MM.1S (cell line): Measurements from ENCODE around the gene IFIT1B.

Experiments used
- DNase-seq: peaks from one replicate; pipeline ENCODE4 v3.0.0-alpha.2; 2015
- H2AFZ ChIP-seq: fragments of 300-600 bp; sonication (generic); 2 replicates; pipeline ENCODE4 v1.6.0; 2016; ENCODE audit warnings: antibody characterized with exemption, low read length
- H3F3A ChIP-seq: fragments of 300-600 bp; sonication (generic); 2 replicates; pipeline ENCODE4 v1.6.1; 2016; ENCODE audit warnings: mild to moderate bottlenecking, antibody characterized with exemption, low read length, moderate library complexity, mixed read lengths; ENCODE audit not compliant: insufficient read depth
- H3K27ac ChIP-seq: fragments of 300-600 bp; sonication (generic); 2 replicates; pipeline ENCODE4 v1.5.1; 2016; ENCODE audit warnings: mild to moderate bottlenecking, low read length
- H3K27me3 ChIP-seq: fragments of 300-600 bp; sonication (generic); replicated peaks from 2 replicates; pipeline ENCODE4 v1.6.0; 2016; ENCODE audit warnings: low read length; ENCODE audit not compliant: insufficient read depth
- H3K36me3 ChIP-seq: fragments of 300-600 bp; sonication (generic); replicated peaks from 2 replicates; pipeline ENCODE4 v1.6.1; 2016; ENCODE audit warnings: mild to moderate bottlenecking, low read length, mixed read lengths; ENCODE audit not compliant: insufficient read depth
- H3K4me1 ChIP-seq: fragments of 300-600 bp; sonication (generic); 2 replicates; pipeline ENCODE4 v1.6.1; 2016; ENCODE audit warnings: low read length, mixed read lengths
- H3K4me2 ChIP-seq: fragments of 300-600 bp; sonication (generic); 2 replicates; pipeline ENCODE4 v1.6.0; 2016; ENCODE audit warnings: low read depth, low read length
- H3K4me3 ChIP-seq: fragments of 300-600 bp; sonication (generic); 2 replicates; pipeline ENCODE4 v1.5.1; 2016; ENCODE audit warnings: low read length, mixed read lengths
- H3K79me2 ChIP-seq: fragments of 300-600 bp; sonication (generic); 2 replicates; pipeline ENCODE4 v1.6.1; 2016; ENCODE audit warnings: mixed run types, low read length, mixed read lengths
- H3K9ac ChIP-seq: fragments of 300-600 bp; sonication (generic); 2 replicates; pipeline ENCODE4 v1.6.1; 2016; ENCODE audit warnings: low read length, mixed read lengths
- H3K9me2 ChIP-seq: fragments of 300-600 bp; sonication (generic); replicated peaks from 2 replicates; pipeline ENCODE4 v1.6.1; 2016; ENCODE audit warnings: mild to moderate bottlenecking, low read length, mixed read lengths; ENCODE audit not compliant: insufficient read depth
- H3K9me3 ChIP-seq: fragments of 300-600 bp; sonication (generic); replicated peaks from 2 replicates; pipeline ENCODE4 v1.6.1; 2016; ENCODE audit warnings: mild to moderate bottlenecking, low read length, mixed read lengths; ENCODE audit not compliant: insufficient read depth
- H4K20me1 ChIP-seq: fragments of 300-600 bp; sonication (generic); 2 replicates; pipeline ENCODE4 v1.6.1; 2016; ENCODE audit warnings: mild to moderate bottlenecking, low read length, moderate library complexity, mixed read lengths; ENCODE audit not compliant: insufficient read depth
- CTCF ChIP-seq: fragments of 300-600 bp; sonication (generic); IDR thresholded peaks from 2 replicates; pipeline ENCODE4 v1.5.1; 2016; ENCODE audit warnings: antibody characterized with exemption, low read length, mixed read lengths
- EZH2 ChIP-seq: fragments of 300-600 bp; sonication (generic); optimal IDR thresholded peaks from 2 replicates; pipeline ENCODE3; 2017; ENCODE audit warnings: low read depth, mild to moderate bottlenecking, antibody characterized with exemption, low read length, mixed read lengths
- EZH2phosphoT487 ChIP-seq: fragments of 300-600 bp; sonication (generic); IDR thresholded peaks from 2 replicates; pipeline ENCODE4 v1.6.1; 2018; ENCODE audit warnings: antibody characterized with exemption, low read length

IFIT1B gene

GRCh38 chr10:89363729-89364442 lies 14.0 kb upstream of the IFIT1B start:
- Histone ChIP-seq H3K9ac (peak overlapping the region; percentile 3; the same call in 1 of the 2 replicates), H3K4me3 (no peak overlapping the region; the same call in 1 of the 2 replicates), H3K9me3 (no peaks in the 10 kb centered on the region), H3K9me2 (no peaks in the 10 kb centered on the region), H4K20me1 (no peaks in the 10 kb centered on the region), H3K27me3 (no peaks in the 10 kb centered on the region), H3K4me1 (peaks cover 37% of the 10 kb centered on the region), H3K27ac (peak overlapping the region; percentile 48; the same call in 1 of the 2 replicates), H3K36me3 (no peaks in the 10 kb centered on the region), H3K79me2 (no peaks in the 10 kb centered on the region), H3K4me2 (peak overlapping the region; percentile 55), H2AFZ (0 out of 2 replicates have a peak overlapping the region, but pooled peaks have one; percentile 2), H3F3A (peaks cover 27% of the 10 kb centered on the region)
- DNase-seq: peak; percentile 54
- TF ChIP-seq CTCF (no peak), EZH2phosphoT487 (no peak)

GRCh38 chr10:89364531-89364930 lies 13.3 kb upstream of the IFIT1B start:
- Histone ChIP-seq H2AFZ (no peak overlapping the region), H3K27ac (peak overlapping the region; percentile 48; the same call in 1 of the 2 replicates), H3F3A (peaks cover 27% of the 10 kb centered on the region), H3K27me3 (no peaks in the 10 kb centered on the region), H3K9me2 (no peaks in the 10 kb centered on the region), H4K20me1 (no peaks in the 10 kb centered on the region), H3K79me2 (no peaks in the 10 kb centered on the region), H3K9me3 (no peaks in the 10 kb centered on the region), H3K4me3 (no peak overlapping the region), H3K36me3 (no peaks in the 10 kb centered on the region), H3K4me1 (peaks cover 42% of the 10 kb centered on the region), H3K4me2 (peak overlapping the region; percentile 2; the same call in 1 of the 2 replicates), H3K9ac (no peak overlapping the region)
- TF ChIP-seq EZH2 (no peak), CTCF (no peak), EZH2phosphoT487 (no peak)
- DNase-seq: peak; percentile 18

- Histone ChIP-seq H2AFZ (no peak overlapping the region), H3K79me2 (no peaks in the 10 kb centered on the region), H3K4me2 (peak overlapping the region; percentile 43), H3K36me3 (no peaks in the 10 kb centered on the region), H3K27me3 (no peaks in the 10 kb centered on the region), H3F3A (peaks cover 27% of the 10 kb centered on the region), H3K9me3 (no peaks in the 10 kb centered on the region), H3K9me2 (no peaks in the 10 kb centered on the region), H3K4me1 (peaks cover 45% of the 10 kb centered on the region), H3K27ac (peak overlapping the region; percentile 75), H4K20me1 (no peaks in the 10 kb centered on the region), H3K9ac (peak overlapping the region; percentile 26; the same call in 1 of the 2 replicates), H3K4me3 (no peak overlapping the region)
- DNase-seq: peak; percentile 94
- no peak for TF ChIP-seq EZH2phosphoT487
- no peak for TF ChIP-seq EZH2
- TF ChIP-seq CTCF: no peak
These were observed 10.3 kb upstream of the IFIT1B start for GRCh38 chr10:89367529-89367928.
